Esophagus muscularis mucosa (tissue), 3 donors: ENCODE data around the gene MAMLD1.

Experiments
- CTCF ChIP-seq, 3 experiments: fragments of 200-600 bp in 2 of 3; fragments of 450-650 bp in 1 of 3; sonication (generic) in 2 of 3; IDR thresholded peaks; one replicate each; pipeline ENCODE4 v1.5.1; 2017 to 2019; ENCODE audit warnings: antibody characterized with exemption in 3 of 3, mild to moderate bottlenecking in 2 of 3, moderate library complexity in 1 of 3
- POLR2A ChIP-seq: fragments of 450-650 bp; IDR thresholded peaks from one replicate; pipeline ENCODE4 v1.6.1; 2017; ENCODE audit warnings: antibody characterized with exemption, moderate library complexity, mild to moderate bottlenecking, low read depth

GRCh38 chrX:150487369-150488094, 124.4 kb downstream of the MAMLD1 start:
- TF ChIP-seq POLR2A = no peak
- TF ChIP-seq CTCF (IDR thresholded peaks at IDR 0.05) = no peak
